HG03025 (cell line): ENCODE results near the gene ABCA3.

ENCODE experiments used
- ATAC-seq: cut with Tn5 transposase; IDR thresholded peaks from one replicate; pipeline ENCODE4 v1.9.1; 2021; ENCODE audit warnings: mild to moderate bottlenecking, moderate library complexity; ENCODE audit not compliant: unreplicated experiment, low FRiP score

The ABCA3 gene

DNA sequence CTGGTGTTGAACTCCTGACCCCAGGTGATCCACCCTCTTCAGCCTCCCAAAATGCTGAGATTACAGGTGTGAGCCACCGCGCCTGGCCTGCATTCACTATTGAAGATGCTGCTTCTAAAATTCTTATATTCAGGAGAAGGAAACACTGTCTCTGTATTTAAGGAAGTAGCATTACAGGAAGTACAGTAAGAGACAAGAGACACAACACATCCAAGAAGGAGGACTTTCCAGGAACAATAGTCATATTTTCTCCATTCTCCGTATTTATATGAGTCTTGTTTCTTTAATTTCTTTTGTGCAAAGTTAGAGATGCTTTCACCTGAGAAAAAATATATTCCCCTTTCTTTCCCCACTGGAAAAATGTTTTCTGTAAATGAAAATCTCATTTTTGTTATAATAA lies 18.3 kb upstream of the ABCA3 start:
- ATAC-seq, result no peak

DNA sequence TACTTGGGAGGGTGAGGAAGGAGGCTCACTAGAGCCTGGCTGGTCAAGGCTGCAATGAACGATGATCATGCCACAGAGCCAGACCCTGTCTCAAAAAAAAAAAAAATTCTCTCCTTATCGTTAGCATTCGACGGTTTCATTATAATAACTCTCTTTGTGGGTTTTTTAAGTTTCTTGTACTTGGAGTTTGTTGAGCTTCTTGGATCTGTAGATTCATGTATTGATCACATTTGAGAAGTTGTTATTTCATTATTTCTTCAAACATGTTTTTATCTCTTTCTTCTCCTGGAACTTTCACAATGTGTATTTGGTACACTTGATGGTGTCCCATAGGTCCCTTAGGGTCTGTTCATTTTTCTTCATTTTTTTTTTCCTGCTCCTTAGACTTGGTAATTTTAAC lies 16.8 kb upstream of the ABCA3 start:
- no peak for ATAC-seq

DNA sequence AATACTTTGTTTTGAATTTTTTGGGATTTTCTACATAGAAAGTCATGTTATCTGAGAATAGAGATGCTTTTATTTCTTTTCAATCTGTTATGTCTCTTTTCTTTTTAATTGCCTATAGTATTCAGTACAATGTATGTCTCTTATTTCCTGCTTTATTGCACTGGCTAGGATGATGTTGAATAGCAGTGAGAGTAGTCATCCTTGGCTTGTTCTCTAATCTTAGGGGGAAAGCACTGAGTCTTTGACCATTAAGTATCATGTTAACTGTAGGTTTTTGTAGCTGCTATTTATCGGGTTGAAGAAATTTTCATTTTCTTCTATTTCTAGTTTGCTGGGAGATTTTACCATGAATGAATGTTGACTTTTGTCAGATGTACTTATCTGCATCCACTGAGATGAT lies 10.0 kb upstream of the ABCA3 start:
- ATAC-seq, result no peak

DNA sequence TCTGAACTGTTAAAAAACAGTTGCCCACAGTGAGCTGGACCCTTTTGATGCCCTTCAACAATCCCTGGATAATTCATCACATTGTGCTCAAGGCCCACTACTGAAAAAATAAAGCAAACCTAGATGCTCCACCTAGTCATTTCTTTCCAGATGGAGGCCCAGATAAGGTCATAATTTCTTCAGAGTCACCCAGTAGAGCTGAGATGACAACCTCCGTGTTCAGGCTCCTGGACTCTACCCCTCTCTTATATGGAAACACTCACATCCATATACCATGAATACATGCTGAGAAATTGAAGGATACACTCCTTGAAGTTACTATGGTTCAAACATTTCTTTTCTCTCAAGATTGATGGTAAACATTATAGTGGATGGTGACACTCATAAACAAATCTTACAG lies 2.7 kb upstream of the ABCA3 start:
- ATAC-seq, result no peak

DNA sequence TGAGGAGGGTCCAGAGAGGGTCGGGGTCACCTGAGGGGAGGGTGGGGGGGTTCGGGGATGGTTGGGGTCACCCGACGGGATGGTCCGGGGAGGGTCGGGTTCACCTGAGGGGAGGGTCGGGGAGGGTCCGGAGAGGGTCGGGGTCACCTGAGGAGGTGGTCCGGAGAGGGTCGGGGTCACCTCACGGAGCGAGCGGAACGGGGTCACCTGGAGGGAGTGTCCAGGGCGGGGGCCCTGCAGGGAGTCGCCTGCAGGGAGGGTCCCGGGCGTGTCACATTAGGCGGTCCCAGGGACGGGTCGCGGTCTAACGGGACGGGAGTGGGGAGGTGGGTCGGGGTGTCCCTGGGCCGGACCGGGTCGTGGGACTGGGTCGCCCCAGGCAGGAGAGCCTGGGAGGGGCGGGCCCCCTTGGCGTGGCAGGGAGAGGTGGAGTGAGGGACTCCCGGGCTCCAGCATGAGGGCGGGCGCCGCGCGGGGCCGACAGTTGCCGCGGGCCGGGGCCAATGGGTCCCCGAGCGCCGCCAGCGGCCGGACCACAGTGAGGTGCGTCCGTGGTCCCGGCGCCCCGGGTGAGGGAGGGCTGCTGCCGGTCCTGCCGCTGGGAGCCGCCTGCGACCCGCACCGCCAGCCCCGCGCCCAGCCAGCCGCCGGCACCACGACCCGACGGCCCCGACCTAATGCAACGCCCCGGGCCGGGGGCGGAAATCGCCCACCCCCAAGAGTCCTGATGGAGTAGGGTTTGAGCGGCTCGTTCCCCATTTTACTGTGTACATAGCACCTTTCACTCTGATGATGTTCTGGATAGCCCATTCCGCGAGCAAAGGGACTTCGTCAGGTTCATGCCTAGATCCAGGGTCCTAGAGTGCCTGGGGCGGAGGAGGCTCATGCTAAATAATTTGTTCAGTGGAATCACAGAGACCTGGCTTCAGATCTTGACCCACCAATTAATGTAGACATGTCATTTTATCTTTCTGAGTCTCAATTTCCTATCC lies 1.2 kb upstream of the ABCA3 start:
- no peak for ATAC-seq

DNA sequence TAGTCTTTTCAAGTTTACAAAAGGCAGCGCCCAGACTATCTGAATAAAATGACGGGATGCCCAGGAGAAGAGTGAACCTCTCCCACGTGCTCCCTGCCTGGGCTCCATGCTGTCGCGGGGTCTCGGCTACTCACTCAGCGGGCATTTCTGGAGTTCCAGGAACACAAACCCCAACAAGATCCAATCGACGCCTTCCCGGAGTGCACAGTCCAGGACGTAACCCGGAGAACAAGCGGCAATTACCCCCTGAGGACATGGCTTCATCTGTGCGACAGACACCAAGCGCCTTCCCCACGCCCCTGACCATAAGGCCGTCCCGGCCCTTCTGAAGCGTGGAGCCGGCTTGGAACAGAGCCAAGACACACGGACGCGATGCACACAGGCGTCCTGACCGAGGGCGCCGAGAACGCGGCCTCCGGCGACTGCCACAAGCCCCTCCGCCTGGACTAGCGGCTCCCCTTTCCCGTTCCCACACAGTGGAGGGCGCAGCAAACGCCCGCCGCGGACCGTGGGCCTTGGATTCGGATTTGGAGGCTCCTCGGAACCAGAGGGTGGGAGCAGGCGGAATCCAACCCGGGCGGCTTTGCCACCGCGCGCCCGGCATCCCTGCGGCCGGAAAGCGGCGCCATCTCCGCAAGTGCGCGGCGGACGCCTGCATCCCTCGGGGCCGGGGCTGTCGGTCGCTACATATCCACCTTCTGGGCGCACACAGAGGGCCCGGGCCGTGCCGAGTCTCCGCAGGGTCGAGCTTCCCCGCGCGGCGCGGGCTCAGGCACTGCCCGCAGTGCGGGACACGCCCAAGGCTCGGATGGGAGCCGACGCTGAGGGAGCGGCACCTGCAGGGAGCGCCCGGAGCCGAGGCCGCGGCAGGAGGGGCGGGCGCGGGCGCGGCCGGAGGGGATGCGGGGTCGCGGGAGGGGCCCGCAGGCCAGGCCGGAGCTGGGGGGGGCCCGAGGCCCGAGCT lies 725 bp downstream of the ABCA3 start:
- peak; percentile 24 for ATAC-seq

DNA sequence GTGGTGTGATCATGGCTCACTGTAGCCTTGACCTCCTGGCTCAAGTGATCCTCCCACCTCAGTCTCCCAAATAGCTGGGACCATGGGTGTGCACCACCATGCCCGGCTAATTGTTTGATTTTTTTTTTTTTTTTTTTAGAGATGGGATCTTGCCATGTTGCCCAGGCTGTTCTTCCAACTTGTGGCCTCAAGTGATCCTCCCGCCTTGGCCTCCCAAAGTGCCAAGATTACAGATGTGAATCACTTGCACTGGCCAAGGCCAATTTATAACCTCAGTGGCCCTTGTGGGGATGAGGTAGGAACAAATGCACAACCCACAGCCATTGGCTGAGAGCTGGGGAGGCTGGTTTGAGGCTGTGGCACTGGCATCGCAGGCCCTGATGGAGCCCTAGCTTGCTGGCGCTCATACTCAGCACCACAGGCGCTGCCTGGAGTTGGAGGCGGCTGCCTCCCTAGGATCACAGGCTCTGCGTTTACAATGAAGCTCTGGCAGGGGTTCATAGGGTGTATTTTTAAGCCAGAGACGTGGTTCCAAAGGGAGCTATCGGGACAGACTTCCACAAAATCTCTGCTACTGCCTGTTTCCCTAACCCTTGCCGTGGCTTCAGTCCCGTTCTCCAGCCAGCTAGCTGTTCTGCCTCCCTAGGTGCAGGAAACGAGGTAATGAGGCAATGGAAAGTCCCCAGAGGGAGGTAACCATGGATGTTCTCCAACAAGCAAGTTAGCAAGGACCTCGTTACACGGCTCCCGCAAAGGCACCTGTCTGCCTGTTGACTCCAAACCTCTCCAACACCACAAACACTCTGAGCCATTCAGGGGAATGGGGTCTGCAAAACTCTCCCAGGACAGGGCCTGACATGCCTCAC lies 2.9 kb downstream of the ABCA3 start:
- no peak for ATAC-seq

DNA sequence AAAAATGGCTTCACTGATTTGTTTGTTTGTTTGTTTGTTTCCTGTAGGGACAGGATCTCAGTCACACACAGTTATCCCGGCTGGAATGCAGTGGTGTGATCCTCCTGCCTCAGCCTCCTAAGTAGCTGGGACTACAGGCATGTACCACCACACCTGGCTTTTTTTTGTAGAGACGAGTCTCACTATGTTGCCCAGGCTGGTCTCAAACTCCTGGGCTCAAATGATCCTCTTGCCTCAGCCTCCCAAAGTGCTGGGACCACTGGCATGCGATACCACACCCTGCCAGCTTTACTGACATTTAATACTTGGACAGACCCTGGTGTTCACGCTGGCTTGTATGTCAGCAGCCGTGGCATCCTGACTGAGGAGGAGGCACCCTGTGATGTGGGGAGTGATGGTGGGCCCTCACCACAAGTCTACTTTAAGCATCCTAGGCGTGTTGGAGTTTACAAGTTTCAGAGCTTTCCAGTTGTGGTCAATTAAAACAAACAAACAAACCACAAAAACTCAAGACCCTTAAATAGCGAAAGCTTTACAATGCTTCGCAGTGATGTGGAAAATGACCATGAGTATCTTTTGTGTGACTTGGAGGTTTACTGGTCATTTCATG lies 5.1 kb downstream of the ABCA3 start:
- no peak for ATAC-seq

DNA sequence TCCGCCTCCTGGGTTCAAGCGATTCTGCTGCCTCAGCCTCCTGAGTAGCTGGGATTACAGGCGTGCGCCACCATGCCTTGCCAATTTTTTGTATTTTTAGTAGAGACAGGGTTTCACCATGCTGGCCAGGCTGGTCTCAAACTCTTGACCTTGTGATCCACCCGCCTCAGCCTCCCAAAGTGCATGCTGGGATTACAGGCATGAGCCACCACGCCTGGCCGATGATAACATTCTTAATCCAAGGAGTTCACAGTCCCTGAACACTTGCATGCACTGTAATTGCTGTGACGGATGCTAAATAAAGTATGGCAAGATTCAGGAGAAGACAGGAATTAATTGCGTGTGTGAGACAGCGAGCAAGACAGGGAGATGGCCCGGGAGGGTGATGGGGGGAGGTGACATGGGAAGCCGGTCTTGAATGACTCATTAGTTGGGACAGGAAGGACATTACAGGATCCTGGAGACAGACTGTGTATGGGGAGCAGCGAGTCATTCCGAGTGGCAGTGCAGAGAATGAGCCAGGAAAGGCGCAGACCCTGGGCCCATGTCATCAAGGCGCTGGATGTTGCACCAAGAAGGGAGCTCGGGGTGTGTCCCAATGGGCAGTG lies 6.7 kb downstream of the ABCA3 start:
- no peak for ATAC-seq

DNA sequence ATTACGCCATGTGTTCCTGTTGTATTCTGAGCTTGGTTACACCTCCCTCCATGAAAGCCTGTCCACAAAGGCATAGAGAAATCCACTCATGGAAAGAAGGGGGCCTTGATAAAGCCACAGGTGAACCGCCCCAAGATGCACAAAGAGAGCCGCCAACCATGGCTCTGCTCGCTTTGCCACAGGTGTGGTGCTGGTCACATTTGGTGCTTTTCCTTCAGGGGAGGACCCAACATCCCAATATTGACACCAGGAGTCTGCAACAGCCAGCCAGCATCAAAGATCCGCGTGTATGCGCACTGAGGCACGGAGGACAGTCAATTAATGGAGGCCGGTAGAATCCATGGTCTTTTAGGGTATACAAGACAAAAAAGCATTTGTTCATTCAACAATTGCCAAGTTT lies 7.3 kb downstream of the ABCA3 start:
- no peak for ATAC-seq

DNA sequence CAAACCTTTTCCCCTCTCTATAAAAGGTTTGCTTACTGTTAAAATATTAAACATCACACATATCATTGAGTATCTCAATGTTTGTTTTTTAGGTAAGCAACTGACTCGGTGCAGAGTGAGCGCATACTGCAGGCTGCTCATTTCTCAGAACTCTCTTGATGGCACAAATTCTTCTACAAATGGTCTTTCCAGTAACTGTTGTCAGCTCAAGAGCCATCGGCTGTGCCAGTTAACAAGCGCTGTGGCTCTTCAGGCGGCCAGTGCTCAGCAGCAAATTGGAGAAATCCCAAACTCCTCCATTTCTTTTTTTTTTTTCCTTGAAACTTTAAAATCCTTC lies 8.6 kb downstream of the ABCA3 start:
- ATAC-seq, result no peak

DNA sequence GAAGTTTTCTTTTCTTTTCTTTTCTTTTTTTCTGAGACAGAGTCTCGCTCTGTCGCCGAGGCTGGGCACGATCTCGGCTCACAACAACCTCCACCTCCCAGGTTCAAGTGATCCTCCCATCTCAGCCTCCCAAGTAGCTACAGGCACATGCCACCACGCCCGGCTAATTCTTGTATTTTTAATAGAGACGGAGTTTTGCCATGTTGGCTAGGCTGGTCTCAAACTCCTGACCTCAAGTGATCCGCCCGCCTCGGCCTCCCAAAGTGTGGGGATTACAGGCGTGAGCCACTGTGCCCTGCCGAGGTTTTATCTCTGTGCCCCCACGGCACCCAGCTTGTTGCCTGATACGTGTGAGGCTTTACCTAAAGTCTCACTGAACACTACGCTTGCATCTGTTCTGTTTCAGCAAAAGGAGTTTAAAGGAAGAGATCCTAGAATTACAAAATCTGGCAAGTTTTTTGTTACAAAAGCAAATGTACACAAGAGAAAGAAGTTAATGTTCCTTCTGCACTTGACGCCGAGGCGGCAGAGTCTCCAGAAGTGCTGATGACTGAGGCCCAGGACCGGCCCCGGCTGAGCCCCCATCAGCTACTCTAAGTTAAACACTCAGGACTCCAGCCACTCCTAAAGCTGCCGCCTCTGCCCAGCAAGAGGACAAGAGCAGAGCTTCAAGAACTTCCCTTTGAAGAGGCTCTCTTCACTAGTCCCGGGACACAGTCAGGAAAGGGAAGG lies 9.2 kb downstream of the ABCA3 start:
- no peak for ATAC-seq

DNA sequence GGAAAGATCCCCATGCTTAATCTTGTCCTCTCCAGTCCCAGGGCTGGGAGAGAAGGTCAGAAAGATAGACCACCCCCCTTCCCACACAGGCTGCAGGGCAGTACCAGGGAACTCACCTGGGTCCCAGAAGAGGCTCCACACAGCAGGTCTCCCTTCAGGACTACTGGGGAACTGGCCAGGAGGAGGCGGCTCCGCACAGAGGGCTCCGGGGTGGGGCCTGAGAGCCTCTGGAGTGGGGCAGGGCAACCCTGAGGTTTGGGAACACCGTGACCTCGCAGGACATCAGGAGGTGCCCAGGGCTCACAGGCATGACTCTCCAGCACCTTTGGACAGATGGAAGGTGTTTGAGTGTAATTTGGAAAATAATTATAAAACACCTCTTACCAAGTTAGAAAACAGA lies 11.0 kb downstream of the ABCA3 start:
- ATAC-seq, result no peak

DNA sequence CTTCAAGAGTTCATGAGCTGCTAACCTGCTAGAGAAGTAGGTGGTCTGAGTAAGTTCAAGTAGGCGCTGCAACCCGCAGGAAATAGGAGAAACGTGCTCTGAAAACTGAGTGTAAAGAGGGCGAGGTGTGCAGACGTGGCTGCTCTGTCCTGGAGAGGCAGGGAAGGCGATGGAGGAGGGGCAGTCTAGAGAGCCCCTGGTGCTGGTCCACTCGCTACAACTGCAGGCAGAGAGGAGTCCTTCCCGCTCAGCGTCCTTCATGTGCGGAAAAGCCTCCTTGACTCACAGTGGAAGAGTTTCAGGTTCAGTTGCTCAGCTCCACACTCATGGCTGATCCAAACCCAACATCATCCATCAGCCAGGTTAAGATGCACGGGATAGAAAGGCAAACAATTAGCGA lies 12.1 kb downstream of the ABCA3 start:
- ATAC-seq, result no peak

DNA sequence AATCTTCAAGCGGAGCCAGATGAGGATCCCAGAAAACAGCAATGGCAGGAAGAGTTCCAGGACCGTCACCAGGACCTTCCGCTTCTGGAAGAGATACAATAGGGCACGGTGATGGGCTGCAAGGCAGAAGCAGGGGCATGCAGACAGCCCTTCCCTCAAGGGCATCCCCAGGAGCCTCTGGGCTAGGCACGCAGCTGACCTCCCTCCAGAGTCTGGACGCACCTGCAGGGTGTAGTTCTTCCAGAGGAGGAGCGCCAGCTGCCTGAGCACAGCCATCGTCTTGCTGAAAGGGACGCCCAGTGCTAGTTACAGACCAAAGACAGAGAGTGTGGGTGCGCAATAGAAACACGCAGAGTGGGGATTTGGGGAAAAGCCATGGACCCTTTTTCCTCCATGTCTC lies 14.3 kb downstream of the ABCA3 start:
- no peak for ATAC-seq

DNA sequence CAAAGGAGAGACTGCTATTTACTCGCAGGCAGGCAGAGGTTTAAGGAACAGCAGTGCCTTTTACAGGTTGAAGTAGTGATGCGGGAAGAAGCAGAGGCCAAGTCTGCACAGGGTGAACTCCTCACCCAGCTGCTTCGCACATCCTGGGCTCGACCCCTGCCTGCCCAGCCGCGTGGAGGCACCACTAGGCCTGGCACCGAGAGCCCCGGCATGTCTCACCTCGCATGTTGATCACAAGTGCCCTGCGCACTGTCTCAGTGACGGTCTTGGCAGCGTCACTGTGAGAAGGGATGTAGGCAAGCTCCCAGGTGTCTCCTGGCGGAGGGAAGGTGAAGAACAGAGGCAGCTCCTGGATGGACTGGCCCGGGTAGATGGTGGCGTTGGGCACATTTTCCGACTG lies 14.7 kb downstream of the ABCA3 start:
- ATAC-seq, result no peak

DNA sequence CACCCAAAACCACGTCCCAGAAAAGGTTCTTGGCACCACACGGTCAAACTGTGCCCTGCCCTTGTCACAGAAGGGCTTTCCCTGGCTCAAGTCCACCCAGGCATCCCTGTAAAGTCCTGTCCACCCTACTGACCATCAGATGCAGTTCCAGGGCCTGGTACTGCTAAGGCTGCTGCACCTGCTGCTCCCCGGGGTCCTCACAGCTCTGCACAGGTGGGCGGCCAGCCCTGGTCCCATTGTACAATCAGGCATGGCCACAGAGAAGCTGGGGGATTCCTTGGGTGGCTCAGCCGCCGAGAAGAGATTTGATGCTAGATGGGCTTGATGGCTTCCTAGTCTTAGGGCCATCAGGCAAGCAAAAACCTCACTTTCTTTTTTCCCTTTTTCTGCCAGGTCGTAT lies 15.3 kb downstream of the ABCA3 start:
- no peak for ATAC-seq

DNA sequence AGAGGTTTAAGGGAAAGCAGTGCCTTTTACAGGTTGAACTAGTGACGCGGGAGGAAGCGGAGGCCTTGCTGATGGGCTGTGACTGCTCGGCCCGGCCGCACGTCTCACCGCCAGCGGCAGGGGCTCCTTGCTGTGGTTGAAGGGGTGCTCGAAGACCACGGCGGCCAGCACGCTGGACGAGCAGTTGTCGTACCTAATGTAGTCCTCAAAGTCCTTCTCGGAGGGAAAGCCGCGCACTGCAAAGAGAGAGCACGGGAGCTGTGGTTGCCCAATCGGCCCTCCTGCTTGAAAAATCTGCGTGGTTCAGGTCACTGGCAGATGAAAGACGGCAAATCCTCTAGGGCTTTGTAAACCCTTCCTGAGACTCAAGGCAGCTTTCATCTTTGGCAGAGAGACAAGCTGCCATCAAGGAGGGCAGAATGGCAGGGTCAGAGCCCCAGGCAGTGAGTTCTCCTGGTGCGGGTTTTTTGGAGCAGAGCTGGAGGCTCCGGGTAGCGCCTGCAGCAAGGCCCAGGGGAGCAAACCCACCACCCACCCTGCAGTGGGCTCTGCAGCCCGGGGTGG lies 16.1 kb downstream of the ABCA3 start:
- no peak for ATAC-seq

DNA sequence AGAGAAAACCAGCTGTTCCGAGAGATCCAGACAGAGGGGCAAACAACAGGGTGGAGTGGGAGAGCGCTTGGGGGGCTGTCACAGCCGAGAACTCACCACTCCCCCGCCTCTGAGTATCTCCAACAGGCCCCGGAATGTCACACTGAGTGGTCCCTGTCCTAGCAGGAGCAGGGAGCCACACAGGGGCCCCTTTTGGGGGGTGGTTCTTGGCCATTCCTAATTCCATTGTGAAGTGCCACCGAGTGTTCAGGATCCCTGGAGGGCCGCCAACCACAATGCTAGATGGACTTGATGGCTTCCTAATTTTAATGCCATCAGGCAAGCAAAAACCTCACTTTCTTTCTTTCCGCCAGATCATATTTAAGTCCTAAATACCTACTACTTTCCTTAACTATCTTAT lies 16.8 kb downstream of the ABCA3 start:
- ATAC-seq, result no peak
